ENCODE results near the gene ANKRD13B. TPM values are rescaled to one million over a fixed set of nuclear protein-coding genes. Genes with fewer than 3 reads are reported as not detected.

The ANKRD13B gene
- total RNA-seq, 1 donor from 2014 or later, result 9.4 TPM

GRCh38 chr17:29652976-29653375 lies 60.0 kb downstream of the ANKRD13B start:
- Histone ChIP-seq H3K9me3 (ENCODE audit: control insufficient read depth in 3 of 3, low read length in 3 of 3) (no peaks in the 10 kb centered on the region), H3K27me3 (ENCODE audit: control insufficient read depth in 3 of 3, insufficient read depth in 3 of 3, low read length in 3 of 3) (no peaks in the 10 kb centered on the region), H3K4me3 (ENCODE audit: low read length in 3 of 3) (no peak overlapping the region), H3K36me3 (ENCODE audit: control insufficient read depth in 3 of 3, insufficient read depth in 3 of 3, low read length in 3 of 3) (peaks cover 9 to 27% (median 21%) of the 10 kb centered on the region in 3 donors), H3K27ac (ENCODE audit: low read depth, low read length) (no peak overlapping the region), H3K4me1 (ENCODE audit: control insufficient read depth in 3 of 3, insufficient read depth in 3 of 3, low read length in 3 of 3) (peaks cover 0 to 2% (median 0%) of the 10 kb centered on the region in 3 donors), H3K9ac (ENCODE audit: low read depth in 1 of 3, low read length in 3 of 3) (no peak overlapping the region)

GRCh38 chr17:29653995-29654714 lies 61.2 kb downstream of the ANKRD13B start:
- Histone ChIP-seq H3K27ac (ENCODE audit: low read depth, low read length) (peak overlapping the region; percentile 25), H3K4me3 (ENCODE audit: low read length in 3 of 3) (no peak overlapping the region), H3K36me3 (ENCODE audit: control insufficient read depth in 3 of 3, insufficient read depth in 3 of 3, low read length in 3 of 3) (peaks cover 4 to 25% (median 19%) of the 10 kb centered on the region in 3 donors), H3K9me3 (ENCODE audit: control insufficient read depth in 3 of 3, low read length in 3 of 3) (no peaks in the 10 kb centered on the region), H3K4me1 (ENCODE audit: control insufficient read depth in 3 of 3, insufficient read depth in 3 of 3, low read length in 3 of 3) (peaks cover 0 to 2% (median 0%) of the 10 kb centered on the region in 3 donors), H3K27me3 (ENCODE audit: control insufficient read depth in 3 of 3, insufficient read depth in 3 of 3, low read length in 3 of 3) (no peaks in the 10 kb centered on the region), H3K9ac (ENCODE audit: low read depth in 1 of 3, low read length in 3 of 3) (no peak overlapping the region)

- peak overlapping the region; percentile 40 for H3K27ac ChIP-seq (ENCODE audit: low read depth, low read length)
- peaks cover 4 to 23% (median 17%) of the 10 kb centered on the region in 3 donors for H3K36me3 ChIP-seq (ENCODE audit: control insufficient read depth in 3 of 3, insufficient read depth in 3 of 3, low read length in 3 of 3)
- peaks cover 0 to 2% (median 0%) of the 10 kb centered on the region in 3 donors for H3K4me1 ChIP-seq (ENCODE audit: control insufficient read depth in 3 of 3, insufficient read depth in 3 of 3, low read length in 3 of 3)
- H3K4me3 ChIP-seq (ENCODE audit: low read length in 3 of 3), result no peak overlapping the region
- H3K27me3 ChIP-seq (ENCODE audit: control insufficient read depth in 3 of 3, insufficient read depth in 3 of 3, low read length in 3 of 3), result no peaks in the 10 kb centered on the region
- H3K9ac ChIP-seq (ENCODE audit: low read depth in 1 of 3, low read length in 3 of 3), result no peak overlapping the region
- H3K9me3 ChIP-seq (ENCODE audit: control insufficient read depth in 3 of 3, low read length in 3 of 3), result no peaks in the 10 kb centered on the region
These were observed 62.4 kb downstream of the ANKRD13B start for GRCh38 chr17:29655323-29655722.

GRCh38 chr17:29659155-29659554 lies 66.2 kb downstream of the ANKRD13B start:
- Histone ChIP-seq H3K9me3 (ENCODE audit: control insufficient read depth in 3 of 3, low read length in 3 of 3) (no peaks in the 10 kb centered on the region), H3K36me3 (ENCODE audit: control insufficient read depth in 3 of 3, insufficient read depth in 3 of 3, low read length in 3 of 3) (peaks cover 4 to 20% (median 15%) of the 10 kb centered on the region in 3 donors), H3K27ac (ENCODE audit: low read depth, low read length) (no peak overlapping the region), H3K9ac (ENCODE audit: low read depth in 1 of 3, low read length in 3 of 3) (no peak overlapping the region), H3K4me1 (ENCODE audit: control insufficient read depth in 3 of 3, insufficient read depth in 3 of 3, low read length in 3 of 3) (peaks cover 20 to 32% (median 26%) of the 10 kb centered on the region in 3 donors), H3K4me3 (ENCODE audit: low read length in 3 of 3) (no peak overlapping the region), H3K27me3 (ENCODE audit: control insufficient read depth in 3 of 3, insufficient read depth in 3 of 3, low read length in 3 of 3) (no peaks in the 10 kb centered on the region)

- H3K4me1 ChIP-seq (ENCODE audit: control insufficient read depth in 3 of 3, insufficient read depth in 3 of 3, low read length in 3 of 3), result peaks cover 29 to 45% (median 31%) of the 10 kb centered on the region in 3 donors
- no peaks in the 10 kb centered on the region for H3K9me3 ChIP-seq (ENCODE audit: control insufficient read depth in 3 of 3, low read length in 3 of 3)
- peaks cover 3 to 18% (median 6%) of the 10 kb centered on the region in 3 donors for H3K36me3 ChIP-seq (ENCODE audit: control insufficient read depth in 3 of 3, insufficient read depth in 3 of 3, low read length in 3 of 3)
- no peaks in the 10 kb centered on the region for H3K27me3 ChIP-seq (ENCODE audit: control insufficient read depth in 3 of 3, insufficient read depth in 3 of 3, low read length in 3 of 3)
- H3K9ac ChIP-seq (ENCODE audit: low read depth in 1 of 3, low read length in 3 of 3), result peak overlapping the region in 2 of 3 donors; percentile 32 to 42
- peak overlapping the region in 1 of 3 donors; percentile 13 for H3K4me3 ChIP-seq (ENCODE audit: low read length in 3 of 3)
- H3K27ac ChIP-seq (ENCODE audit: low read depth, low read length), result peak overlapping the region; percentile 90
These were observed 68.3 kb downstream of the ANKRD13B start for GRCh38 chr17:29661213-29661612.

GRCh38 chr17:29663155-29663554 lies 70.2 kb downstream of the ANKRD13B start:
- Histone ChIP-seq H3K36me3 (ENCODE audit: control insufficient read depth in 3 of 3, insufficient read depth in 3 of 3, low read length in 3 of 3) (peaks cover 8 to 24% (median 14%) of the 10 kb centered on the region in 3 donors), H3K27ac (ENCODE audit: low read depth, low read length) (peak overlapping the region; percentile 90), H3K4me1 (ENCODE audit: control insufficient read depth in 3 of 3, insufficient read depth in 3 of 3, low read length in 3 of 3) (peaks cover 31 to 53% (median 35%) of the 10 kb centered on the region in 3 donors), H3K27me3 (ENCODE audit: control insufficient read depth in 3 of 3, insufficient read depth in 3 of 3, low read length in 3 of 3) (no peaks in the 10 kb centered on the region), H3K9me3 (ENCODE audit: control insufficient read depth in 3 of 3, low read length in 3 of 3) (no peaks in the 10 kb centered on the region), H3K9ac (ENCODE audit: low read depth in 1 of 3, low read length in 3 of 3) (peak overlapping the region in 2 of 3 donors; percentile 4 to 36), H3K4me3 (ENCODE audit: low read length in 3 of 3) (no peak overlapping the region)

Small RNA genes within 50 kb of the gene (small RNA-seq; reads per million reads assigned to genes)
- not detected for gene RNU6-920P

Other genes starting within 250 kb of the ANKRD13B start
- 36.0 TPM for gene TAOK1, start 202.8 kb upstream of the ANKRD13B start, total RNA-seq
- gene ABHD15, start 26.1 kb upstream of the ANKRD13B start, total RNA-seq, result 5.2 TPM
- gene TP53I13, start 24.4 kb upstream of the ANKRD13B start, total RNA-seq, result 26.1 TPM
- 11.0 TPM for gene GIT1, start 3.5 kb upstream of the ANKRD13B start, total RNA-seq
- gene CORO6, start 29.8 kb downstream of the ANKRD13B start, total RNA-seq, result 43.3 TPM